Neural cell (in vitro differentiated cells): Measurements from ENCODE around the gene G2E3.
"Not testable (repeated sequence)": the region's sequence is repeated elsewhere in the genome, so short reads cannot be mapped to it uniquely, and the experiment has no call there.

Source experiments
- CTCF ChIP-seq: fragments of 450-650 bp; IDR thresholded peaks from 2 replicates; pipeline ENCODE4 v1.5.1; 2014; ENCODE audit warnings: antibody characterized with exemption, mild to moderate bottlenecking, moderate library complexity; ENCODE audit not compliant: poor library complexity, severe bottlenecking
- EP300 ChIP-seq: fragments of 450-650 bp; conservative IDR thresholded peaks from 2 replicates; pipeline ENCODE4 v1.6.1; 2014; ENCODE audit warnings: antibody characterized with exemption, mild to moderate bottlenecking, moderate library complexity; ENCODE audit not compliant: poor library complexity, severe bottlenecking
- EZH2 ChIP-seq: fragments of 200-600, 300-800 bp; shearing (Covaris generic), sonication (generic); IDR thresholded peaks from 2 replicates; pipeline ENCODE4 v1.6.1; 2014; ENCODE audit warnings: antibody characterized with exemption, low read length, borderline replicate concordance, mild to moderate bottlenecking; ENCODE audit not compliant: insufficient read depth, poor library complexity, severe bottlenecking
- MXI1 ChIP-seq: fragments of 450-650 bp; conservative IDR thresholded peaks from 2 replicates; pipeline ENCODE4 v1.6.1; 2014; ENCODE audit warnings: antibody characterized with exemption, mild to moderate bottlenecking; ENCODE audit not compliant: poor library complexity, severe bottlenecking
- POLR2AphosphoS5 ChIP-seq: IDR thresholded peaks from 2 replicates; pipeline ENCODE4 v1.6.1; 2012
- RAD21 ChIP-seq: fragments of 450-650 bp; conservative IDR thresholded peaks from 2 replicates; pipeline ENCODE4 v1.6.1; 2014; ENCODE audit warnings: antibody characterized with exemption, mild to moderate bottlenecking, moderate library complexity
- REST ChIP-seq: IDR thresholded peaks from 2 replicates; pipeline ENCODE4 v1.6.1; 2012; ENCODE audit warnings: borderline replicate concordance
- SMC3 ChIP-seq: fragments of 450-650 bp; conservative IDR thresholded peaks from 2 replicates; pipeline ENCODE4 v1.6.1; 2014; ENCODE audit warnings: antibody characterized with exemption, mild to moderate bottlenecking, moderate library complexity; ENCODE audit not compliant: poor library complexity
- TAF1 ChIP-seq: IDR thresholded peaks from 2 replicates; pipeline ENCODE4 v1.6.1; 2012; ENCODE audit warnings: low read depth

GRCh38 chr14:30629432-30629831, 70.5 kb downstream of the G2E3 start:
- not testable (repeated sequence) for TF ChIP-seq EP300, CTCF, POLR2AphosphoS5, RAD21, MXI1, REST, EZH2, TAF1, SMC3
